Articular chondrocyte of knee joint (primary cell): ENCODE results near the gene C3orf18. TPM values are rescaled to one million over a fixed set of nuclear protein-coding genes. Genes with fewer than 3 reads are reported as not detected.

Experiments
- total RNA-seq: library from RNA; depleted of rRNA; stranded (reverse); fragments of >200 nt; gene quantifications from 2 replicates; pipeline ENCODE4 v1.2.3, GENCODE V29; 2012

The C3orf18 gene
- 18.4 and 21.8 TPM in 2 replicates for total RNA-seq

DNA sequence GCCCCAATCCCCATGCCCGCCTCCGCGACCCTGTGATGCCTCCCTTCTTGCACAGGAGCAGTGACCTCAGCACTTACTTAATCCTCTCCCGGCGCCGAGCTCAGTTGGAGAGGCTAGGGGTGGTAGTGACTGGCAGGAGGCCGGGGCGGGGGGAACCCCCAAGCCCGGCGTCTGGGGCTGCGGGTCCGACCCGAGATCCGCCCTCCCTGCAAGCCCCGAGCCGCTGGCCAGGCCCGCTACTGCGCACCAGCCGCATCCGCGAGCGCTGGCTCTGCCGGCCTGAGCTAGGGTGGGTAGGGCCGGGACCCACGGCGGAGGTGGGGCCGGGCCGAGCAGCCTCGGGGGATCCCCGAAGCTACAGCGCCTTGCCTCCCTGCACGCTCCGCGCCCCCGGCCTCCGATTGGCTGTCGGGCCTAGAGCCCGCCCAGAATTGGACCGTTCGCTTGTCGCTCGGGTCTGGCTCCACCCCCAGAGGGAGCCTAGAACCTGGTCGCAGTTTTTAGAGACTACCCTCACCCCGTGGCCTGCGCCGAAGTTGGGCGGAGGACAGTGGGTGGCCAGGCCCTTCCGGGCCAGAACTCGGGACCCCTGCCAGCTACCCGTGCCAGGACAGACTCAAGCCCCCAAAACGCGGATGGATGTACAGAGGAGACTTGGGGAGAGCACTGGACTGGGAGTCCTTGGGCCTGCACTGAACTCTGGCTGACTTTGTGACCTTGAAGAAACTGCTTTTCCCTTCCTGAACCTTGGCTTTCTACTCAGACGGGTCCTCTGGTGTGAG is at the start of gene C3orf18:
TSS of gene C3orf18 (minus strand) at position 362 of the 782 bp plus-strand sequence. CDS start 2,048 bp downstream, outside the sequence.

DNA sequence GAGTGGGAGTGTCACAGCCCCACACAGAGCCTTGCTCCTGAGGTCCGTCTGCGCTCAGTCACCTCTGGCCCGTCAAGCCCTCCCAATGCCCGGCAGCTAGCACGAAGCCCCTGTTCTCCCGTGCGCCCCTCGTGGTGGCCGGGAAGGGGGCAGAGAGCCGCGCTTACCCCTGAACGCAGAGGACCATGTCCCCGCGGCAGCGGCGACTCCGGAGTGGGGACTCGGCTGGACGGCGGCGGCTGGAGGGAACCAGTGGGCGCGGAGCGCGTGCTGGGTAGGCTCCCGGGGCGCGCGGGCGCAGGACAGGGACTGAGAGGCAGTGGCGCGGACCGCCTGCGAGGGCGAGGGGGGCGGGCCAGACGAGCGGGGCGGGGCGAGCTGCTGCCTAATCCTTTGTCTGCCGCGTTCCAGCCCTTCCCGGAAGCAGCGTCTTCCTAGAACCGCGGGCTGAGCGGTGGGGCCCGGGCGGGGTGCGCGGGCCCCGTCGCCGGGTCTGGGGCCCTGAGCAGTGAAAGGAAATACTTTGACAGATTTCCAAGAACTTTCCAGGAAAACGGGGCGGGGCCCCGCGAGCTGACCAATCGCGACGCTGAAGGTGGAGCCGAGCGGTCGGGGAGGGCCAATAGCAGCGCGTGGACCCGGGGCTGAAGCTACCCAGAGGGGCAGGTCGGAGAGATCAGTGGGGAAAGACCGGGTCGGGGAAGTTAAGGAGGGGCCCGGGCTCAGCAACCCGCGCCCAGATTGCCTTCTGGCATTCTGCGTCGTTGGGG is 44.1 kb upstream of the C3orf18 start, which contains the start of gene CISH:
TSS of gene CISH (minus strand) at position 311 of the 770 bp plus-strand sequence. CDS start at position 187, 124 bp downstream.

DNA sequence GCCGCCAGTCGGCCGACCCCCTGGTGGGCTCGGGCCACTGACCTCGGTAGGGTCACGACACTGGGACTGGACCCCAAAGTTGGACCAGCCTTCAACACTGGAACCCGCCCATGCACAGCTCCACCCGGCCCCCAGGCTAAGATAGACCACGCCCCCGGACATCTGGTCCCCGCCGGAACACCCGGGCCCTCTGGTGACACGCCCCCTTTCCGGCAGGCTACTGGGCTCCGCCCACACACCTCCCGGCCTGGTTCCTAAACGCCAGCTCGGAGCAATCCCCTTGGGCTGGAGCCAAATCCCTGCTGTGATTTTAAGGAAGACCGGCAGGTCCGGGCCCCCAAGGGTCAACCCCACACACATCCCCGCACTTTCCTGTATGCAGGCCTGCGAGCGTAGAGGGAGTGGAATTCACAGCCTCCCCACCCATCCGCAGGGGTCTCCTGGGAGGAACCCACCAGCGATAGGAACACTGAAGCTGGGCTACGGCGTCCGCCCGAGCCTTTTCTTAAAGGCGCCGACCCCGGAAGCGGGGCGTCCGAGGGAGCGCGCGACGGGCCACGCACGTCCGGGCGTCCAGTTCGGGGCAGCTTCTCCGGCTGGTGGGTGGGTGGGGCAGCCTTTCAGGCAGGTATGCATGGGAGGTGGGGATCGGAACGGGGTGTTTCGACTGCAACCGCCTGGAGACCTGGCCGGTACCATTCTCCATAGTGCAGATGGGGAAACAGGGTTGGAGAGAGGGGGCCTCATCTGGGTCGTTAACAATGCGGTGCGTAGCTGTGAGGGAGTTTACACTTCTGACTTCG is 1.6 kb upstream of the C3orf18 start, which contains the start of gene HEMK1:
TSS of gene HEMK1 (plus strand) at position 576 of the 803 bp plus-strand sequence. CDS start 1,583 bp downstream, outside the sequence.

Other genes with a start within 250 kb of the C3orf18 start
- gene HYAL2, start 245.0 kb downstream of the C3orf18 start, total RNA-seq = 25.9 and 27.8 TPM in 2 replicates
- gene TUSC2, start 239.5 kb downstream of the C3orf18 start, total RNA-seq = 11.1 and 14.5 TPM in 2 replicates
- 19.1 and 21.7 TPM in 2 replicates for gene RASSF1, start 226.9 kb downstream of the C3orf18 start, total RNA-seq
- 2.0 and 4.2 TPM in 2 replicates for gene ZMYND10, start 222.0 kb downstream of the C3orf18 start, total RNA-seq
- 15.8 and 17.5 TPM in 2 replicates for gene NPRL2, start 217.0 kb downstream of the C3orf18 start, total RNA-seq
- 17.8 and 18.3 TPM in 2 replicates for gene CYB561D2, start 216.9 kb downstream of the C3orf18 start, total RNA-seq
- 40.9 and 47.1 TPM in 2 replicates for gene TMEM115, start 208.2 kb downstream of the C3orf18 start, total RNA-seq
- 0.22 TPM in 1 of 2 replicates, not detected in the other for gene CACNA2D2, start 64.1 kb downstream of the C3orf18 start, total RNA-seq
- gene HEMK1, start 1.8 kb upstream of the C3orf18 start, total RNA-seq = 11.1 and 12.2 TPM in 2 replicates
- gene CISH, start 44.0 kb upstream of the C3orf18 start, total RNA-seq = 0.76 and 1.3 TPM in 2 replicates
- gene MAPKAPK3, start 49.4 kb upstream of the C3orf18 start, total RNA-seq = 41.3 and 42.7 TPM in 2 replicates
- 0.26 and 0.32 TPM in 2 replicates for gene DOCK3, start 107.2 kb upstream of the C3orf18 start, total RNA-seq